Naive thymus-derived CD8-positive, alpha-beta T cell (primary cell): Measurements from ENCODE around the gene ARHGEF5. TPM values are rescaled to one million over a fixed set of nuclear protein-coding genes. Genes with fewer than 3 reads are reported as not detected.
A peak's percentile ranks its signal among the peaks of the same experiment; 100 is the strongest.
"Not testable (repeated sequence)": the region's sequence is repeated elsewhere in the genome, so short reads cannot be mapped to it uniquely, and the experiment has no call there.

ENCODE experiments used
- ATAC-seq, 2 donors: fragments of 150-1000 bp; cut with Tn5 transposase in 1 of 2; sonication (Bioruptor Pico), chemical (Tn5 transposase) in 1 of 2; 1 replicate in 1 of 2; 2 replicates in 1 of 2; pipeline ENCODE4 v1.10.0; 2021; ENCODE audit warnings: mild to moderate bottlenecking in 2 of 2, moderate library complexity in 2 of 2
- POLR2A ChIA-PET: fragments of 350-600 bp; sonication (Branson Sonifier 250); formaldehyde crosslinking; loops from one replicate; lab custom pipeline; 2021; ENCODE audit warnings: antibody characterized with exemption; lab: Charles Lee
- DNase-seq, 10 donors: peaks; one replicate each; pipeline versions ENCODE4 v3.0.0 to v3.0.0-alpha.2; 2020 to 2022
- H3K27ac Mint-ChIP-seq, 10 donors: one replicate each; pipeline ENCODE4 v1.8.0; 2020 to 2022; ENCODE audit warnings: mild to moderate bottlenecking in 10 of 10, mixed read lengths in 10 of 10, moderate library complexity in 4 of 10, inconsistent platforms in 1 of 10
- H3K27me3 Mint-ChIP-seq, 5 donors: one replicate each; pipeline ENCODE4 v1.8.0; 2021 to 2022; ENCODE audit warnings: mixed read lengths in 5 of 5
- H3K36me3 Mint-ChIP-seq, 3 donors: one replicate each; pipeline ENCODE4 v1.8.0; 2020 to 2022; ENCODE audit warnings: mixed read lengths in 3 of 3, mild to moderate bottlenecking in 2 of 3, inconsistent platforms in 1 of 3
- H3K4me1 Mint-ChIP-seq, 4 donors: one replicate each; pipeline ENCODE4 v1.8.0; 2021 to 2022; ENCODE audit warnings: mixed read lengths in 4 of 4
- H3K4me3 Mint-ChIP-seq, 10 donors: one replicate each; pipeline ENCODE4 v1.8.0; 2020 to 2022; ENCODE audit warnings: mild to moderate bottlenecking in 10 of 10, mixed read lengths in 10 of 10, moderate library complexity in 6 of 10, inconsistent platforms in 1 of 10
- H3K9me3 Mint-ChIP-seq, 9 donors: one replicate each; pipeline ENCODE4 v1.8.0; 2020 to 2022; ENCODE audit warnings: mixed read lengths in 9 of 9, mild to moderate bottlenecking in 3 of 9, inconsistent platforms in 1 of 9, moderate library complexity in 1 of 9
- polyA plus RNA-seq, 3 donors: library from polyadenylated mRNA; unstranded; fragments of 300-500 nt; fragmentation: Illumina TruSeq; gene quantifications; one replicate each; pipeline ENCODE4 v1.2.3, GENCODE V29; 2021
- total RNA-seq, 8 experiments: library from RNA in 2 of 8; stranded (reverse) in 2 of 8; gene quantifications; one replicate each; pipeline ENCODE4 v1.2.3 and lab custom pipeline; 2021 to 2026

ARHGEF5 gene
- total RNA-seq (10 to 100 TPM; 11.9 to 12.9 TPM), polyA plus RNA-seq (1 to 10 TPM in 1 of 3 donors, under 1 TPM in 2; 0.45 to 3.0 (median 0.66) TPM), total RNA-seq (lab: John Stamatoyannopoulos, UW) (0.49 to 7.1 (median 2.8) reads per million in 6 experiments)

DNA sequence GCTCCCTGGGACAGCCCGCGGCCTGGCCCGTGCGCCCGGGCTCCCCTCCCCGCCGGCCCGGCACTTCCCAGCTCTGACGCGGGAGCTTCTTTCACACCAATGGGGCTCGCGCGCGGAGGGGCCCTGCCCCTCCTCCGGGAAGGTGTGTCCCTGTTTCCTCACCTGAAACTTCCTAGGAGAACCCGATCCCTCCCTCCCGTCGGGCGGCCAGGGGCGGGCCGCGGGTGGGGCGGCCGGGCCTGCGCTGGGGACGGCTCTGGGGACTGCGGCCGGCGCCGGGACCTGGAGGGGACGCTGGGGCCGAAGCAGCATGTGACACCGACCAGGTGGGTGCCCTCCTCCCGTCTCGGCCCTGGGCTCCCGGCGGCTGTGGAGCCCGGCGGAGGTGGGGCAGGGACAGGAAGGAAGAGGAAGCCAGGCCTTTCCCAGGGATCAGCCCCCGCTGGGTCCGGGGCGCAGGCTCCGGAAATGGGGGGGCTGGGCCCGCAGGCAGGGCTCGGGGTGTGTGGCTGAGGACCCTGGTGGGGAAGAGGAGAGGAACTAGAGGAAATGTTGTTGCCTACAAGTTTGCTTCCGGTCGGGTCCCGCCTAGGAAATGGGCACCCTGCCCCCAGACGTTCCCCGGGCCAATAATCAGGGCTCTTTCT is at the start of gene ARHGEF5:
Gene ARHGEF5 (plus strand): TSS at position 227 of the 647 bp plus-strand sequence. CDS start 7,268 bp downstream, outside the sequence.
- H3K9me3 Mint-ChIP-seq, H3K36me3 Mint-ChIP-seq, POLR2A ChIA-PET, H3K27me3 Mint-ChIP-seq, DNase-seq: not testable (repeated sequence)
- peak; percentile 77 to 81 for ATAC-seq
- Mint-ChIP-seq H3K4me3 (peak within 1 kb of the TSS; percentile 69 to 93 (median 82)), H3K4me1 (peaks cover 5 to 21% (median 14%) of the 10 kb centered on the region in 4 donors), H3K27ac (peak within 1 kb of the TSS in 9 of 10 donors; percentile 73 to 92 (median 84))

GRCh38 chr7:144309702-144310101 is 45.5 kb upstream of the ARHGEF5 start:
- ATAC-seq, H3K4me3 Mint-ChIP-seq, DNase-seq, H3K36me3 Mint-ChIP-seq, H3K27ac Mint-ChIP-seq, H3K9me3 Mint-ChIP-seq, H3K27me3 Mint-ChIP-seq, H3K4me1 Mint-ChIP-seq, POLR2A ChIA-PET: not testable (repeated sequence)

GRCh38 chr7:144311218-144311617 is 44.0 kb upstream of the ARHGEF5 start:
- ATAC-seq, H3K36me3 Mint-ChIP-seq, H3K9me3 Mint-ChIP-seq, H3K27me3 Mint-ChIP-seq, DNase-seq, POLR2A ChIA-PET, H3K4me1 Mint-ChIP-seq, H3K27ac Mint-ChIP-seq, H3K4me3 Mint-ChIP-seq: not testable (repeated sequence)

- H3K4me3 Mint-ChIP-seq, POLR2A ChIA-PET, H3K9me3 Mint-ChIP-seq, H3K36me3 Mint-ChIP-seq, H3K27ac Mint-ChIP-seq, DNase-seq, H3K27me3 Mint-ChIP-seq, H3K4me1 Mint-ChIP-seq, ATAC-seq: not testable (repeated sequence)
Measured at GRCh38 chr7:144311872-144312469, 43.2 kb upstream of the ARHGEF5 start, which contains the start of gene OR2A1. TSS of gene OR2A1 (plus strand) at chr7:144312419. CDS start at chr7:144318125, 5,706 bp downstream.

GRCh38 chr7:144317537-144317936 is 37.7 kb upstream of the ARHGEF5 start:
- H3K4me3 Mint-ChIP-seq, H3K4me1 Mint-ChIP-seq, H3K27me3 Mint-ChIP-seq, ATAC-seq, H3K9me3 Mint-ChIP-seq, H3K27ac Mint-ChIP-seq, DNase-seq, POLR2A ChIA-PET, H3K36me3 Mint-ChIP-seq: not testable (repeated sequence)

DNA sequence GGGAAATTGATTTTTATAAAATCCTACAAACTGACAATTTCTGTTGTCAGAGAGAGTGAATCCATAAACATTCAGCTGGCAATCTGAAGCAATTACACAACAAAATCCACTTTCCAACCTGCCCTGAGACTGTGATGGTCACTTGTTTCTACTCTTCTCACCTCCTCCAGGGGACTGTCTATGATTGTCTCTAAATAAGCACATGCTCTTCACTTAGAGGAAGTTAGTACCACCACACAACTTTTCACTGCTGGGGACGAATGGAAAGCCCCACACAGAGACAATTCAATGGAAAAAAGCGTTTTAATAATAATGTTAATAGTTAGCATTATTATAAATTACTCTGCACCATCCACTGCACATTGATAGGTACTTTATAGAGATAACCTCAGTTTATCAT is 35.7 kb upstream of the ARHGEF5 start:
- H3K4me3 Mint-ChIP-seq, POLR2A ChIA-PET, H3K27ac Mint-ChIP-seq, H3K9me3 Mint-ChIP-seq, DNase-seq, H3K27me3 Mint-ChIP-seq, H3K36me3 Mint-ChIP-seq, H3K4me1 Mint-ChIP-seq, ATAC-seq: not testable (repeated sequence)

DNA sequence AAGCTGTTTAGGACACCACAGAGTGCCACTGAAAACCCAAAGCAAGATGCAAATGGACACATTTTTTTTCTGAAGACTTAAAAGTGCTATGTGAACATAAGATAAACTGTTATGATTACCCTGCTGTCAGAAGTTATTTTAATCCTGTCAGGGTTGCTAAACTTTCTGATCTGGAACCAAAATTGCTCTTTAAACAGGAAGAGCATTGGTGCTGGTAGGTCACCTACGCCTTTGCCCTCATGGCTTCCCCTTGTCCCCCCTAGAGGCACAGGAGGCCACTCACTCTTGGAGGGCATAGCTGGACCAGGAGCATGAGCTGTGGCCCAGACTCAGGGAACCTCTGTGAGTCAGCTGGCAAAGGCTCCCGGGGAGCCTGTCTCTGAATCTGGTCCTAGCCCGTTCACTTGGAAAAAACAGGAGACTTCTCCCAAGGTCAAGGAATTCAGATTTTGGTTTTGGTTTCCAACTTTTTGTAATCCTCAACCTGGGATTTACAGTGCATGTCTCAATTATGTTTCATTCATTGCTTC is 33.5 kb upstream of the ARHGEF5 start:
- H3K36me3 Mint-ChIP-seq, DNase-seq, H3K9me3 Mint-ChIP-seq, H3K4me1 Mint-ChIP-seq, H3K4me3 Mint-ChIP-seq, POLR2A ChIA-PET, ATAC-seq, H3K27ac Mint-ChIP-seq, H3K27me3 Mint-ChIP-seq: not testable (repeated sequence)

GRCh38 chr7:144323359-144323758 is 31.8 kb upstream of the ARHGEF5 start:
- H3K27me3 Mint-ChIP-seq, H3K4me3 Mint-ChIP-seq, ATAC-seq, H3K27ac Mint-ChIP-seq, H3K9me3 Mint-ChIP-seq, POLR2A ChIA-PET, H3K4me1 Mint-ChIP-seq, H3K36me3 Mint-ChIP-seq: not testable (repeated sequence)
- DNase-seq: peak in 1 of 10 donors; percentile 60

DNA sequence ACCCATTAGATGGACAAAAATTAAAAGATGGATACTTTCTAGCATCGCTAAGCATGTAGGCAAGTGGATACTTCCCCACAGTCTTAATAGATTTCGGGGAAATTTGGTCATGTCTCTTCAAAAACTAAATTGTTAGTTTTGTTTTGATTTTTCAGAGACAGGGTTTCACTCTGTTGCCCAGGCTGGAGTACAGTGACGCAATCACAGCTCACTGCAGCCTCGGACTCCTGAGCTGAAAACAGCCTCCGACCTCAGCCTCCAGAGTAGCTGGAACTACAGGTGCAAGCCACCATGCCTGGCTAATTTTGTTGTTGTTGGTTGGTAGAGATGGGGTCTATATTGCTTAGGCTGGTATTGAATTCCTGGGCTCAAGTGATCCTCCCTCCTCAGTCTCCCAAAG is 29.3 kb upstream of the ARHGEF5 start:
- ATAC-seq, POLR2A ChIA-PET, H3K9me3 Mint-ChIP-seq, H3K4me3 Mint-ChIP-seq, DNase-seq, H3K36me3 Mint-ChIP-seq, H3K4me1 Mint-ChIP-seq, H3K27ac Mint-ChIP-seq, H3K27me3 Mint-ChIP-seq: not testable (repeated sequence)

DNA sequence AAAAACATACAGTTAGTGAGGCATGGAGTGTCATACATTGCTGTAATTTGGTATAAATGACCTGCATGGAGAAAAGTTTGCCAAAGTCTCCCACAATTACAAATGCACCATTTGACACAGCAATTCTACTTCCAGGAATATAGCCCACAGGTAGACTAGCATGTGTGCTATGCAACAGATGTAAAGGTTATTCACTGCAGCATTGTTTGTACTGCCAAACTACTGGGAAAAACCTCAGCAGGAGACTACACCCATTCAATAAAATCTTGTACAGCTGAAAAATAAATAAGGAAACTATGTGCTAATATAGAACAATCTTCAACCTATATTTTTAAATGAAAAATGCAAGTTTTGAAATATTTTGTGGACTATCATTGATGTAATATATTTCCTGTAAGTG is 25.2 kb upstream of the ARHGEF5 start:
- H3K4me3 Mint-ChIP-seq, H3K27me3 Mint-ChIP-seq, H3K4me1 Mint-ChIP-seq, POLR2A ChIA-PET, H3K27ac Mint-ChIP-seq, H3K9me3 Mint-ChIP-seq, ATAC-seq, DNase-seq, H3K36me3 Mint-ChIP-seq: not testable (repeated sequence)

DNA sequence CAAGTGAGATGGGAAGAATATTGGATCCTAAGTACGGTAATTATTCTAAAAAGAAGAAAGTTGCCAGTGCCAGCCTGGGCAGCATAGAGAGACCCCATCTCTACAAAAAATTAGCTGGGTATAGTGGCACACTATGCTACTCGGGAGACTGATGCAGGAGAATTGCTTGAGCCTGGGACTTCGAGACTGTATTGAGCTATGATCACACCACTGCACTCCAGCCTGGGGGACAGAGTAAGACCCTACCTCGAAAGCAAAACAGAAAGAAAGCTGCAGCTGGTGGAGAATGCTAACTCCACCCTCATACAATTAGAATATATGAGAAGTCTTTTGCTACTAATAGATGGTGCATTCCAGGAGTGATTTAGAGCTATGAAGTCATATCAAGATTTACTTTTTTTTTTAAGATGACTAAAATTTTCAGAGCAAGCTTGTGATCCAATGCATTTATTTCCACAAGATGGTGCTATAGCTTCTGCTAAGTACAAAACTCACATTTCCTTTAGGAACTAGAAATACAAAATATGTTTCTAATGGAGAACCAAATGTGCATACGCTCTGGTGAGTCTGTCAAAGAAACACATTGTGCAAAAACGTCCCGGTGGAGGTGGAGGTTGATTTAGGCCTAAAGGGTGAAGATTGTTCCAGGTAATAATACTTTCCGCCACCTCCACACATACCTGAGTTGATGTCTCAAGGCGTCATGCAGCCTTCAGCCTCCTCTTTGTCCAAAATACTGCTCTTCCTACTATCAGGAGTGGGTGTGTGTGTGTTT is 23.8 kb upstream of the ARHGEF5 start:
- DNase-seq: peak in 2 of 10 donors; percentile 16 to 30
- H3K4me3 Mint-ChIP-seq, H3K9me3 Mint-ChIP-seq, H3K27ac Mint-ChIP-seq, H3K4me1 Mint-ChIP-seq, H3K27me3 Mint-ChIP-seq, H3K36me3 Mint-ChIP-seq: not testable (repeated sequence)
- peak; percentile 32 to 64 for ATAC-seq
- POLR2A ChIA-PET: interaction anchor here (0.6 kb wide), 1 partner anchor 430 kb away, joined by 3 read pairs; the partner anchor contains the start of gene TCAF1

DNA sequence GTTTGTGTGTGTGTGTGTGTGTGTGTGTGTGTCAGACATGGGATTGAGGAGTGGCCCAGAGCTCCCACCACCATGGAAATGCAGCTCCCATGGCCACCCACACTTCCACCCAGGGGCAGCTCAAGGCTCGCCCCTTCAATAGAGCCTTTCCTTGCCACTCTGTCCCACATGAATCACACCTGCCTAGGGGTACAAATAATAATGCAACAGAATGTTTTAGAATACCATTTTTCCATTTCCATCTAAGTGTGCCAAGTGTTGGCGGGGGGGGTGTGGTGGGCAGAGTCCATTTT is 23.3 kb upstream of the ARHGEF5 start:
- not testable (repeated sequence) for H3K27ac Mint-ChIP-seq, H3K27me3 Mint-ChIP-seq, ATAC-seq, H3K4me3 Mint-ChIP-seq, H3K4me1 Mint-ChIP-seq, DNase-seq, H3K36me3 Mint-ChIP-seq, H3K9me3 Mint-ChIP-seq
- POLR2A ChIA-PET: interaction anchor here (0.6 kb wide), 1 partner anchor 430 kb away, joined by 3 read pairs; the partner anchor contains the start of gene TCAF1

GRCh38 chr7:144348625-144349024 is 6.6 kb upstream of the ARHGEF5 start:
- H3K4me3 Mint-ChIP-seq, H3K27me3 Mint-ChIP-seq, H3K9me3 Mint-ChIP-seq, POLR2A ChIA-PET, H3K27ac Mint-ChIP-seq, DNase-seq, H3K36me3 Mint-ChIP-seq: not testable (repeated sequence)
- peaks cover 4 to 13% (median 9%) of the 10 kb centered on the region in 4 donors for H3K4me1 Mint-ChIP-seq
- ATAC-seq: peak; percentile 83 to 95
